NCI-H1694 treated with DMSO at 0.1 percent for 48 hours (cell line): ENCODE data around the gene APCDD1.
"Not testable (repeated sequence)": the region's sequence is repeated elsewhere in the genome, so short reads cannot be mapped to it uniquely, and the experiment has no call there.

Source experiments
- DNase-seq: peaks from one replicate; lab custom pipeline; 2025; lab: John Stamatoyannopoulos, UW

Gene APCDD1

DNA sequence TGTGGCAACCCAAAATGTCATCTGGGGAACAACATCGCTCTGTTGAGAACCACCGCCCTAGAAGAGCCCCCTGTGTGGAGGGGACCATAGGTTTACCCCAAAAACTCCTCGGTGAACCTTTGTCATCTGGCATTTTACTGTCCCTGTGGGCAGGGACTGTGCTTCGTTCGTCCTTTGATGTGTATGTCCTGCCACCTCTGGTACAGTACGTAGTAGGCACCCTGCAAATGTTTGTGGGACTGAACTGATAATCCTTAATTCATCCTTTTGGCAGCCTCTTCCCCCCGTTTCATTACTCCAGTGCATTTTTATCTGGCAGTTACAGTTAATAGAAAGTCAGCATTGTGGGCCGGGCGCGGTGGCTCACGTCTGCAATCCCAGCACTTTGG is 72.1 kb downstream of the APCDD1 start:
- no peak for DNase-seq

- DNase-seq, result no peak
Observed at GRCh38 chr18:10528439-10528838, 74.0 kb downstream of the APCDD1 start.

DNA sequence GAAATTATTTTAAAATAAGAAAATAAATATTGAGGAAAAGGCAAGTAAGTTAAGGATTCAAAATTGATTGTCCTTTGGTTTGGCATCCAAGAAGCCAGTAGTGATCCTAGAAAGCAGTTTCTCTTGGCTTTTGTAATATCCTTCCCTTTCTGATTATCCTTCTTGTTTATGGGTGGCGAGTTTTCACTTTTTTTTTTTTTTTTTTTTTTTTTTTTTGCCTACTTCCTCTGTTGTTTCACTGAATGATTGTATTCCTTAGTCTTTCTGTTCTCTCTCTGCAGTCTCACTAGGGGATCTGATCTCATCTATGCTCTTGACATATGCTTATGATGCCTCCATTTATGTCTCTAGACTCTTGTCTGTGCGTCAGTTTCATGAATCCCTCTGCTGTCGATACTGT is 75.6 kb downstream of the APCDD1 start:
- DNase-seq, result no peak

DNA sequence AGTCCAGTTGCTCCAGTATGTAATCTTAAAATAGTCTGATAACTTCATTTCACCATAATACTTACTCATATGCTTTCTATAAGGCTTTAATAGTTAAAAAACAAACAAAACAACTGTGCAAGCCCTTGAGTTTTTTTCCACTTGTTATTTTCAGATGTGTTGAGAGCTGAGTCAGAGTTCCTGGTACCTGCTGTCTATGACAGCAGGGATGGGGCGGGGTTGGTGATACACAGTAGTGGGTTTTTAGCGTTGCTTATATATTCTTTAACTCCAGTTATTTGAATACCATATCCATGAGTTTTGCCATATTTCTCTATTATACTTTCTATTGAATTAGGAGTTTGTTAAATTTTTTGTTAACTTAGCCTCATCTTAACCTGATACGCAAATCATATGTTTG is 76.4 kb downstream of the APCDD1 start:
- DNase-seq, result no peak

DNA sequence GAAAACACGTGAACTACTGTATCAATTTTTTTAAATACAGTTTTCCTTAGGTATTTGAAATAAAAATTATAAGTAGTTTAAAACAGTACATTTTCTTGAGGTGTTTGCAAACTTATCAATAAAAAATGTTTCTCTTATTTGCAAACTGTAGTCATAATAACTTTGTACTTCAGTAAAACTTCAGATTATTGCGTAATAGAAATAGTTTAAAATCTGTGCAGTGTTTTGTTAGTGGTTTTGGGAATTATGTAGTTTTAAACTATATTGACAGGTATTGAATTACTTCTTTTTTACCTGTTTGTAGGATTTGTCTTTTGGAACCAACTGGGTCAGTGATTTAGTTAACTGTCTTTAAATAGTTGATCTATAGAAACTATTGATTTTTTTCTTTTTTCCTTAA is 78.7 kb downstream of the APCDD1 start:
- DNase-seq, result no peak

- DNase-seq, result no peak
Observed at GRCh38 chr18:10536280-10536679, 81.8 kb downstream of the APCDD1 start.

DNA sequence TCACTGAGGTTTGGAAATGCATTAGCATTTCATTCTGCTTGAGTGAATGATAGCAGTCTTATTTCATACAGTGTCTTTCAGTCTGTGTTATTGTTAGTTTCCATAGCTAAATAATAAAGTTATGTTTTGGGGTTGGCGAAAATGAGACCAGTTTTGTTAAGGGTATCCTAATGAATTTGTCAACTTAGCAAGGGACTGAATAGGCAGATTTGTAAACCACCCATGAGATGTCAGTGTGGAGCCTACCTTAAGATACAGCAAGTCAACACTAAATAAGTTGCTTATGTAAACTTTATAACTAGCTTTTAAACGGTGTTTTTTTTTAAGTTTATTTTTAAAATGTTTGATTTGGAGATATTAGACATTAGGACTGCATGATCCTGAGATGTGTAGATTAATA is 83.3 kb downstream of the APCDD1 start:
- DNase-seq, result no peak

GRCh38 chr18:10539124-10539523 is 84.7 kb downstream of the APCDD1 start:
- not testable (repeated sequence) for DNase-seq
